GM18517 (cell line): Measurements from ENCODE around the gene GNG5.
"Not testable (repeated sequence)": the region's sequence is repeated elsewhere in the genome, so short reads cannot be mapped to it uniquely, and the experiment has no call there.

ENCODE experiments used
- ATAC-seq: cut with Tn5 transposase; IDR thresholded peaks from one replicate; pipeline ENCODE4 v1.9.1; 2021; ENCODE audit warnings: mild to moderate bottlenecking, moderate library complexity; ENCODE audit not compliant: unreplicated experiment

GNG5 gene

GRCh38 chr1:84506002-84506728 is at the start of gene GNG5, which contains the start of gene SPATA1:
Gene GNG5, minus strand, starts transcription at chr1:84506581. Its CDS starts 490 bp downstream, at chr1:84506091.
Gene SPATA1, plus strand, starts transcription at chr1:84506386. Its CDS starts 9,974 bp downstream, at chr1:84516360.
- peak; percentile 79 for ATAC-seq

GRCh38 chr1:84550826-84551225 is 44.4 kb upstream of the GNG5 start:
- no peak for ATAC-seq

- ATAC-seq = no peak
These were observed 35.3 kb upstream of the GNG5 start for GRCh38 chr1:84541679-84542078.

GRCh38 chr1:84540759-84541158 is 34.4 kb upstream of the GNG5 start:
- no peak for ATAC-seq

- ATAC-seq = no peak
These were observed 33.6 kb upstream of the GNG5 start for GRCh38 chr1:84539972-84540371.

GRCh38 chr1:84538599-84538998 is 32.2 kb upstream of the GNG5 start:
- no peak for ATAC-seq

GRCh38 chr1:84525779-84526178 is 19.4 kb upstream of the GNG5 start:
- no peak for ATAC-seq

- ATAC-seq = no peak
These were observed 18.2 kb upstream of the GNG5 start for GRCh38 chr1:84524590-84524989.

- no peak for ATAC-seq
These were observed 4.3 kb upstream of the GNG5 start for GRCh38 chr1:84510668-84511067.

GRCh38 chr1:84510165-84510564 is 3.8 kb upstream of the GNG5 start:
- no peak for ATAC-seq

- no peak for ATAC-seq
These were observed 2.6 kb upstream of the GNG5 start for GRCh38 chr1:84509029-84509428.

- no peak for ATAC-seq
These were observed 2.1 kb upstream of the GNG5 start for GRCh38 chr1:84508510-84508909.

GRCh38 chr1:84507887-84508286 is 1.5 kb upstream of the GNG5 start:
- ATAC-seq = not testable (repeated sequence)

- ATAC-seq = no peak
These were observed 510 bp upstream of the GNG5 start for GRCh38 chr1:84506729-84507453.

GRCh38 chr1:84505493-84506001 is 834 bp downstream of the GNG5 start:
- peak; percentile 33 for ATAC-seq

GRCh38 chr1:84504580-84505492 is 1.5 kb downstream of the GNG5 start:
- no peak for ATAC-seq

- ATAC-seq = no peak
These were observed 3.5 kb downstream of the GNG5 start for GRCh38 chr1:84502927-84503326.

GRCh38 chr1:84497631-84498275 is 8.6 kb downstream of the GNG5 start:
- ATAC-seq = no peak

- ATAC-seq = no peak
These were observed 9.9 kb downstream of the GNG5 start for GRCh38 chr1:84496498-84496897.

- ATAC-seq = no peak
These were observed 12.6 kb downstream of the GNG5 start for GRCh38 chr1:84493747-84494146.

GRCh38 chr1:84492726-84493125 is 13.7 kb downstream of the GNG5 start:
- ATAC-seq = no peak
